GM19025 (cell line): ENCODE results near the gene ERO1B.
A peak's percentile ranks its signal among the peaks of the same experiment; 100 is the strongest.

Source experiments
- ATAC-seq: cut with Tn5 transposase; IDR thresholded peaks from one replicate; pipeline ENCODE4 v1.9.1; 2021; ENCODE audit warnings: mild to moderate bottlenecking, low read depth, moderate library complexity; ENCODE audit not compliant: unreplicated experiment

ERO1B gene

GRCh38 chr1:236301958-236302335 lies 20.2 kb upstream of the ERO1B start:
- ATAC-seq = no peak

- ATAC-seq = no peak
Measured at GRCh38 chr1:236301080-236301957, 19.6 kb upstream of the ERO1B start.

GRCh38 chr1:236297161-236297560 lies 15.4 kb upstream of the ERO1B start:
- ATAC-seq = no peak

GRCh38 chr1:236292425-236292824 lies 10.7 kb upstream of the ERO1B start:
- no peak for ATAC-seq

GRCh38 chr1:236289492-236290131 lies 7.9 kb upstream of the ERO1B start:
- ATAC-seq = no peak

- no peak for ATAC-seq
Measured at GRCh38 chr1:236288620-236288976, 6.8 kb upstream of the ERO1B start.

- ATAC-seq = no peak
Measured at GRCh38 chr1:236287757-236288619, 6.2 kb upstream of the ERO1B start.

- ATAC-seq = no peak
Measured at GRCh38 chr1:236287356-236287755, 5.6 kb upstream of the ERO1B start.

GRCh38 chr1:236284291-236284721 lies 2.5 kb upstream of the ERO1B start:
- ATAC-seq = peak; percentile 36

- no peak for ATAC-seq
Measured at GRCh38 chr1:236282719-236283118, 961 bp upstream of the ERO1B start.

- no peak for ATAC-seq
Measured at GRCh38 chr1:236282425-236282716, 613 bp upstream of the ERO1B start.

GRCh38 chr1:236281198-236281653 lies 532 bp downstream of the ERO1B start:
- ATAC-seq = peak; percentile 18

GRCh38 chr1:236280438-236281197 lies 1.1 kb downstream of the ERO1B start:
- ATAC-seq = no peak

GRCh38 chr1:236275586-236275985 lies 6.2 kb downstream of the ERO1B start:
- ATAC-seq = no peak

- ATAC-seq = no peak
Measured at GRCh38 chr1:236275061-236275460, 6.7 kb downstream of the ERO1B start.

GRCh38 chr1:236273358-236273757 lies 8.4 kb downstream of the ERO1B start:
- no peak for ATAC-seq

GRCh38 chr1:236269439-236269838 lies 12.3 kb downstream of the ERO1B start:
- ATAC-seq = no peak

- ATAC-seq = no peak
Measured at GRCh38 chr1:236261898-236262297, 19.9 kb downstream of the ERO1B start.

- no peak for ATAC-seq
Measured at GRCh38 chr1:236261033-236261432, 20.7 kb downstream of the ERO1B start.

- no peak for ATAC-seq
Measured at GRCh38 chr1:236259043-236259442, 22.7 kb downstream of the ERO1B start.
